ENCODE data around the gene SPTBN5. TPM values are rescaled to one million over a fixed set of nuclear protein-coding genes. Genes with fewer than 3 reads are reported as not detected.

The SPTBN5 gene
- polyA plus RNA-seq, 1 donor from 2014 or later, result 0.01 TPM

- no peak overlapping the region for H3K9ac ChIP-seq (ENCODE audit: low read length)
- H4K20me1 ChIP-seq (ENCODE audit: insufficient read depth), result no peaks in the 10 kb centered on the region
- no peaks in the 10 kb centered on the region for H3K9me2 ChIP-seq (ENCODE audit: insufficient read depth, low read length)
- no peak overlapping the region for H3K27ac ChIP-seq (ENCODE audit: low read length)
- H3K9me3 ChIP-seq (ENCODE audit: low read length), result no peaks in the 10 kb centered on the region
- TF ChIP-seq SMC3 (conservative IDR thresholded peaks at IDR 0.05; ENCODE audit: poor library complexity) (no peak), REST (IDR thresholded peaks at IDR 0.05; ENCODE audit: borderline replicate concordance) (no peak), MXI1 (conservative IDR thresholded peaks at IDR 0.05; ENCODE audit: poor library complexity, severe bottlenecking) (no peak), EP300 (conservative IDR thresholded peaks at IDR 0.05; ENCODE audit: poor library complexity, severe bottlenecking) (no peak), POLR2AphosphoS5 (IDR thresholded peaks at IDR 0.05) (no peak), EZH2 (IDR thresholded peaks at IDR 0.05; ENCODE audit: borderline replicate concordance, insufficient read depth, low read length, poor library complexity, severe bottlenecking) (no peak), CTCF (IDR thresholded peaks at IDR 0.05; ENCODE audit: poor library complexity, severe bottlenecking) (no peak), RAD21 (conservative IDR thresholded peaks at IDR 0.05) (no peak), TAF1 (IDR thresholded peaks at IDR 0.05; ENCODE audit: low read depth) (no peak)
- H3K4me3 ChIP-seq (ENCODE audit: low read length), result no peak overlapping the region
- H3K36me3 ChIP-seq (ENCODE audit: insufficient read depth, low read length), result no peaks in the 10 kb centered on the region
- H3K79me2 ChIP-seq (replicated peaks; ENCODE audit: insufficient read depth, low read length), result no peaks in the 10 kb centered on the region
- H3K27me3 ChIP-seq (ENCODE audit: insufficient read depth, low read depth, low read length), result peaks cover 27% of the 10 kb centered on the region
- no peak overlapping the region for H2AFZ ChIP-seq (ENCODE audit: low read depth, low read length)
- H3F3A ChIP-seq (ENCODE audit: insufficient read depth, low read length, poor library complexity, severe bottlenecking), result no peaks in the 10 kb centered on the region
- H3K4me2 ChIP-seq (ENCODE audit: low read length), result no peak overlapping the region
These were observed 11.0 kb downstream of the SPTBN5 start for GRCh38 chr15:41882689-41883483.

- no peaks in the 10 kb centered on the region for H3K36me3 ChIP-seq (ENCODE audit: insufficient read depth, low read length)
- H3K9ac ChIP-seq (ENCODE audit: low read length), result no peak overlapping the region
- no peaks in the 10 kb centered on the region for H3K9me2 ChIP-seq (ENCODE audit: insufficient read depth, low read length)
- H2AFZ ChIP-seq (ENCODE audit: low read depth, low read length), result no peak overlapping the region
- no peak overlapping the region for H3K27ac ChIP-seq (ENCODE audit: low read length)
- no peaks in the 10 kb centered on the region for H3K79me2 ChIP-seq (replicated peaks; ENCODE audit: insufficient read depth, low read length)
- peaks cover 27% of the 10 kb centered on the region for H3K27me3 ChIP-seq (ENCODE audit: insufficient read depth, low read depth, low read length)
- TF ChIP-seq EP300 (conservative IDR thresholded peaks at IDR 0.05; ENCODE audit: poor library complexity, severe bottlenecking) (no peak), RAD21 (conservative IDR thresholded peaks at IDR 0.05) (no peak), TAF1 (IDR thresholded peaks at IDR 0.05; ENCODE audit: low read depth) (no peak), SMC3 (conservative IDR thresholded peaks at IDR 0.05; ENCODE audit: poor library complexity) (no peak), POLR2AphosphoS5 (IDR thresholded peaks at IDR 0.05) (no peak), CTCF (IDR thresholded peaks at IDR 0.05; ENCODE audit: poor library complexity, severe bottlenecking) (no peak), REST (IDR thresholded peaks at IDR 0.05; ENCODE audit: borderline replicate concordance) (no peak), MXI1 (conservative IDR thresholded peaks at IDR 0.05; ENCODE audit: poor library complexity, severe bottlenecking) (no peak)
- H3K4me3 ChIP-seq (ENCODE audit: low read length), result no peak overlapping the region
- H3K4me2 ChIP-seq (ENCODE audit: low read length), result no peak overlapping the region
- no peaks in the 10 kb centered on the region for H4K20me1 ChIP-seq (ENCODE audit: insufficient read depth)
- no peaks in the 10 kb centered on the region for H3K9me3 ChIP-seq (ENCODE audit: low read length)
- H3F3A ChIP-seq (ENCODE audit: insufficient read depth, low read length, poor library complexity, severe bottlenecking), result no peaks in the 10 kb centered on the region
These were observed 11.7 kb downstream of the SPTBN5 start for GRCh38 chr15:41881920-41882688.
